Lung microvascular endothelial cell (primary cell): ENCODE results near the gene KPNA1. TPM values are rescaled to one million over a fixed set of nuclear protein-coding genes. Genes with fewer than 3 reads are reported as not detected.

ENCODE experiments used
- DNase-seq, 2 donors: peaks; one replicate each; pipeline versions ENCODE4 v3.0.0 to v3.0.0-alpha.2; 2010; ENCODE audit warnings: low read depth in 2 of 2
- total RNA-seq: library from RNA; depleted of rRNA; stranded (reverse); fragments of >200 nt; gene quantifications from 2 replicates; pipeline ENCODE4 v1.2.1, GENCODE V29; 2014

Gene KPNA1
- total RNA-seq, 1 donor from 2014 or later, result 20.6 TPM

GRCh38 chr3:122415762-122416654 lies 98.7 kb downstream of the KPNA1 start, which contains the start of gene WDR5B:
WDR5B (minus strand) TSS chr3:122416062; CDS start chr3:122415528, 534 bp downstream.
- peak; percentile 98 to 99 for DNase-seq

- DNase-seq, result peak in 1 of 2 donors; percentile 56
Observed at GRCh38 chr3:122415104-122415744, 99.5 kb downstream of the KPNA1 start.

- DNase-seq, result no peak
Observed at GRCh38 chr3:122414391-122414790, 100.3 kb downstream of the KPNA1 start.

GRCh38 chr3:122410639-122411038 lies 104.1 kb downstream of the KPNA1 start:
- DNase-seq, result no peak

DNA sequence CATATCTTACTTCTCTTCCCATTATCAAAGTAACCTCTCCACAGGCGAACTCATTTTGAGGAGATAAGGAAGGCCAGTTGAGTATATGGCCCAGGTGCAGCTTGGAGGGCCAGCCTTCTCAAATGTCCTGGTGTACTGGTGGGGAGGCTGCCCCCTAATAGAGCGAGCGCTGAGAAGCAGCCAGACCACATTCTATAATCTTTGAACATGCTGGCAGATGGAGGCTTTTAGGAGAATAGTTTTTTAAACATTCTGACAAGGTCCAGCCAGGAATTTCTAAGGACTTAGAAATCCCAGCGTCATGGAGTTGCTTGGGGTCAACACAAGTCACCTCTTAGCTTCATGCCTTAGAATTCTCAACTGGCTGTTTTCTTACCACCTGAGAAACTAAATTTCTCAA lies 104.6 kb downstream of the KPNA1 start:
- no peak for DNase-seq

DNA sequence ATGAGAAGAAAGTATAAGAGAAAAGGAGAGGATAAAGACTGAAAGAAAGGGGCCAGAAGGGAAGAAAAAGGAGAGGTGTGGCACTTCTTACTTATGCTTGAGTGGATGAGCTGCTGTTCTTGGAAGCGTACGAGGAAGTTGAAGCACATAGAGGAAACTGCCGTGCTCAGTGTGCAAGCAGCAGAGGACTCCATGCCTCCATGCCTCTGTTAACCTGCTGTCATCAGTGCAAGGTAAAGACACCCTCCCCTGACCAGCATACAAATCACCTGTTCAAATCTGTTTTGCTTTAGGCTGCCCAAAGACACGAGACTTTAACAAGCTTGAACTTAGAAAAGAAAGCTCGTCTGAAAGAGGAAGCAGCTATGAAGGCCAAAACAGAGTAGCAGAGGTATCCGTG lies 105.3 kb downstream of the KPNA1 start:
- DNase-seq, result no peak

GRCh38 chr3:122407946-122408345 lies 106.8 kb downstream of the KPNA1 start:
- DNase-seq, result no peak

GRCh38 chr3:122406198-122406597 lies 108.5 kb downstream of the KPNA1 start:
- no peak for DNase-seq

GRCh38 chr3:122405015-122405414 lies 109.7 kb downstream of the KPNA1 start:
- no peak for DNase-seq

GRCh38 chr3:122403489-122403888 lies 111.2 kb downstream of the KPNA1 start:
- peak in 1 of 2 donors; percentile 61 for DNase-seq

DNA sequence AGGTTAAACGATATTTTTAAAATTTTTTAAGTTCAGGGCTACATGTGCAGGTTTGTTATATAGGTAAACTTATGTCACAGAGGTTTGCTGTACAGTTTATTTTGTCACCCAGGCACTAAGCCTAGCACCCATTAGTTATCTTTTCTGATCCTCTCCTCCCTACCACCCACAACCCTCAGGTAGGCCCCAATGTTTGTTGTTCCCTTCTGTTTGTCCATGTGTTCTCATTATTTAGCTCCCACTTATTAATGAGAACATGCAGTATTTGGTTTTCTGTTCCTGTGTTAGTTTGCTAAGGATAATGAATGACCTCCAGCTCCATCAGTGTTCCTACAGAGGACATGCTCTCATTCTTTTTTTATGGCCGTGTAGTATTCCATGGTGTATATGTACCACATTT lies 115.8 kb downstream of the KPNA1 start:
- DNase-seq, result no peak

- DNase-seq, result no peak
Observed at GRCh38 chr3:122397201-122397600, 117.5 kb downstream of the KPNA1 start.

- no peak for DNase-seq
Observed at GRCh38 chr3:122396511-122396910, 118.2 kb downstream of the KPNA1 start.

DNA sequence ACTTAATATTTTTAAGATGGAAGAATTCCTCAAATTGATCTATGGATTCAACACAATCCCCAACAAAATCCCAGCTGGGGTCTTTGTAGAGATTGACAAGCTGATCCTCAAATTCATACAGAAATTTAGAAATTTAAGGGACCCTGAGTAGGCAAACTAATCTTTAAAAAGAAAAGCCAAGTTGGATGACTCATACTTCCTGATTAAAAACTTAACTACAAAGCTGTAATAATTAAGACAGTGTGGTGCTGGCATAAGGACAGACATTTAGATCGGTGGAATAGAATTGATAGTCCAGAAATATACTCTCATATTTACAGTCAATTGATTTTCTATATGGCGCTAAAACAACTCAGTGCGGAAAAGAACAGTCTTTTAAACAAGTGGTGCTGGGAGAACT lies 119.2 kb downstream of the KPNA1 start:
- DNase-seq, result peak in 1 of 2 donors; percentile 11

- no peak for DNase-seq
Observed at GRCh38 chr3:122394173-122394572, 120.6 kb downstream of the KPNA1 start.

- DNase-seq, result peak; percentile 65 to 76
Observed at GRCh38 chr3:122392868-122393844, 121.6 kb downstream of the KPNA1 start.

DNA sequence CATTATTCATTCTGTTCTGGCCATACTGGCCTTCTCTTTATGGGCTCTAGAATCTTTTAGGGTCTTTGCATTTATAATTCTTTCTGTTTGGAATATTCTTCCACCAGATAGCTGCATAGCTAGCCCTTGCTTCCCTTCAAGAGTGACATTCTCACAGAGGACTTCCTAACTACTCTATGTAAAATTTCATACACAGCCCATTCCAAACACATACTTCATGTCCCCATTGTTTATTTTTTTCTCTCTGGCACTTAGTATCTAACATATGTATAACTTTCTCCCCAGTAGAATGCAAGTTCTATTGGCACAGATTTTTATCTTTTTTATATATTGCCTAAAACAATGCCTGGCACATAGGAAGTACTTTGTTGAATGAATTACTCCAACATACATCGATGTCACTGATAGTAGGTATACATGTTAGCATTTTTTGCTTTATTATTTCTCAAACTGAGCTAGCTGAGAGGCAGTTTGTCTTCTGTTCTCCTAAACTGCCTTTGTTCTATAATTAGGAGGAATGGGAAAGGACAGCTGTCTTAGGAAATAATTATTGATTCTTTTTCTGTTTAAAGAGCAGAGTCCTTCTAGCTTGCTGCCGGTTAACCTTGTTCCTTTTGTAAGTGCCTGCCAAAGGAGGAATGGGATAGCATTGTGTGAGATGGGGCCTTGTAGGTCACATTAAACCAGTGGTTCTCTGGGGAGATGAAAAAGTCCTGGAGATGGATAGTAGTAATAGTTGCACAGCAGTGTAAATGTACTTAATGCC lies 122.9 kb downstream of the KPNA1 start:
- no peak for DNase-seq

GRCh38 chr3:122390665-122391064 lies 124.1 kb downstream of the KPNA1 start:
- DNase-seq, result no peak

DNA sequence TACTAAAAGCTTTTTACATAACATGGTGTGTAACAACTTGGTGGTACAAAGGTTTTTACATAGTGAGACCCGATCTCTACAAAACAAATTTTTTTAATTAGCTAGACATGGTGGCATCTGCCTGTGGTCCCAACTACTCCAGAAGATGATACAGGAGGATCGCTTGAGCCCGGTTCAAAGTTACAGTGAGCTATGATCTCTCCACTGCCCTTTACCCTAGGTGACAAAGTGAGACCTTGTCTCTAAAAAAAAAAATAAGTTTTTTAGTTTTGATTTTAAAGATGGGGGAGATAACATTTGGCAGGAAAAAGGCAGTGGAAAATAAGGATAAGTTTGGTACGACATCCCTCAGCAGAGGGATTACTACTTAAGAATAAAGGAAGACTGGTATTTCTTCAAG lies 124.8 kb downstream of the KPNA1 start:
- no peak for DNase-seq

DNA sequence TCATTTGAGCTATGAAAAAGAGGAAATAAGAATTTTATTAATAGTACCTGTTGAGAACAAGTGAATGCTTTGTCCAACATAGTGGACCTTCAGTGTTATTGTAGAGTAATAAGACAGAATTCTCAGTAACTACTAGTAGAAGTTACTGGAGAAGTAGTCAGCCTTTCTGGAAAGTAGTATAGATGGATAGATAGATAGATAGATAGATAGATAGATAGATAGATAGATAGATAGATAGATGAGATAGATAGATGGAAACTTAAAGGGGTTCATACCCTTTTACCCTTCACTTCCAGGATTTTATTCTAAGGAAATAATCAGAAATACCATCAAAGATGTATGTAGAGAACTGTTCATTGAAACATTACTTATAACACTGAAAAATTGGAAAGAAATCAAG lies 125.5 kb downstream of the KPNA1 start:
- DNase-seq, result no peak

DNA sequence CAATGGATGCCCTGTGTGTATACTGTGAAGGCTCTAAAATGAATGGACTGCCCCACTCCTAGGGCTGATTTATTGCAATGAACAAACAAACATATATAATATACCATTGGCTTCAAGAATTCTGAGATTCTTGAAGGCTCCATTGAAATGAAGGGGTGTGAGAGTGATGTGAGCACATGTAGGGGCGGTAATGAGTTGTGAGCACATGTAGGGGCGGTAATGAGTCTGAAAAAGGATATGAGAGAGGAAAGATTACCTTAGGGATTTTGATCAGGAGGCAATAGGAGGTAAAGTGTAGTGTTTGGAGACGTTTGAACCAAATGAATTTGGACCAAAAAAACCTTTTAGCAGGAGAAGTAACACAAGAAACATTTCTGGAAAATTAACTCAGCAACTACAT lies 127.0 kb downstream of the KPNA1 start:
- no peak for DNase-seq
